Stimulated activated CD4-positive, alpha-beta T cell treated with anti-CD3 and anti-CD28 coated beads, Interleukin-4, amount 100 ng/mL, for 1 hour (primary cell): ENCODE results near the gene SCOC.
A peak's percentile ranks its signal among the peaks of the same experiment; 100 is the strongest.
"Not testable (repeated sequence)": the region's sequence is repeated elsewhere in the genome, so short reads cannot be mapped to it uniquely, and the experiment has no call there.

Source experiments
- DNase-seq: peaks from one replicate; pipeline ENCODE4 v3.0.0-alpha.2; 2020

Gene SCOC

GRCh38 chr4:140363051-140363450 lies 10.4 kb upstream of the SCOC start:
- DNase-seq: no peak

DNA sequence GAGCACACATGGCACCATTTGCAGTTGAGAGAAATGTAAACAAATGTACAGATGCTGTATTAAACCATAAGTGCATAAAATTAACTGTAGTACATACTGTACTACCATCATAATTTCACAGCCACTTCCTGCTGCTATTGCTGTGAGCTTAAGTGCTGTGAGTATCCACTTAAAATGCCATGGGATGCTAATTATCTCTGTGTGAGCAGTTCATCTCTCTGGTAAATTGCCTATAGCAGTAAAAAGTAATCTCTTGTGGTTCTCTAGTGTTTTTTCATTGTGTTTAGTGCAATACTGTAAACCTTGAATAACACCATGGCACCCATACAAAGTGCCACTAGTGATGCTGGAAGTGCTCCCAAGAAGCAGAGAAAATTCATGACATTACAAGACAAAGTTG lies 9.9 kb upstream of the SCOC start:
- no peak for DNase-seq

DNA sequence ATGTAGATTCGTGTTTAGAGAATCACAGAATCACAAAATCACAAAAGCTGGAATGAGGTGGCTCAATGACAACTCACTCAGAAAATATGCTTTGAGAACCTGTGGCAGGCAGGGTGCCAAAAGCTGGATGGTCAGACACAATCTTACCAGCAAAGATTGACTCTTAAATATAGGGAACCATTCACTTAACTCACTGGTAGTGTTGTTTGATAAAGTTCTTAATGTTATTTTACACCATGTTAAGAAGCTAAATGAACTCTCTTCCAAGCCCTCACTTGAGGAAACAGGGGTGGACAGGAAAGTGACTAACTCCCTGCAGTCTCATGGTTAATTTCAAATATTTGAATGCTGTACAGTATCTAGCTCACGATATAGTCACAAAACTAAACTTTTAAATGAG lies 5.7 kb upstream of the SCOC start:
- no peak for DNase-seq

DNA sequence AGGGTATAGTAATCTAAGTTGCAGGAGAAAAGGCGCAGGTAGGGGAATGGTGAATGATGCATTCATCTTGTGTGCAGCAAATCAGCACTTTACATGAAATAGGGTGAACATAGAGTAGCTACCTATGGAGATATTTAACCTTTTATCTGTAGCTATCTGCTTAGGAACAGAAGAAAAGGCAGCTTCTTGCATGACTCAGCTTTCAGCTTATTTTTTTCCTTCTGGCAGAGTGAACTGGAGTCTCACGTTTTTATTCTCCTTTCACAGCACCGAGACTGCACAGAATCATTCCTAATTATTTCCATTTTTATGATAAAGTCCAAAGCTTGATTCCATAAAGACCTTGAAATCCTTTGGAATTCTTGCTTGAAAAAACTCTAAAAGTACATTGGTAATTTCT lies 4.8 kb upstream of the SCOC start:
- DNase-seq: no peak

DNA sequence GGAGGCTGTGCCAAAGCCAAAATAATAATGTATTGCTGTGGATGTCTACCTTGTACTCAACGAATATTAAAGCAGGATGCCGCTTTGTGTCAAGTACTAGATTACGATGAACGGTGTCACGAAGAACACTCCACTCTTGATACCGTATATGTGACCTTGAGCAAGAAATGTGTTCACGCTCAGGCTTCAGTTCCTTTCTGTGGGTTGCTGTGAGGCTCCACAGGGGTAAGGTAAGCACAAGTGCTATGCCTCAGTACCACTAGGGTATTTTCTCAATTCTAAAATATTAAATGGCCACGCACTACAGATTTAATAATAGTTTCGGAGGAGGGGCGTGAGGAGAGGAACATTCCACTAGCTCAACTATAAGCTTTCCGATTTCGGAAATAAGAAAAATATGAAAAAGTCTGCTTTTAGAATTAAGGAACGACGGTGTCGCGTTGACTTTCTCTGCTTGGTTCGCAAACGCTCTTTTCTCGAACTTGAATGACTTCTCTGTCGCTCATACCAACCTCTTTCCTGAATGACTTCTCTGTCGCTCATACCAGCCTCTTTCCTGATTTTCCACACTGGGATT lies 607 bp upstream of the SCOC start:
- no peak for DNase-seq

GRCh38 chr4:140374130-140374477 lies 658 bp downstream of the SCOC start:
- no peak for DNase-seq

DNA sequence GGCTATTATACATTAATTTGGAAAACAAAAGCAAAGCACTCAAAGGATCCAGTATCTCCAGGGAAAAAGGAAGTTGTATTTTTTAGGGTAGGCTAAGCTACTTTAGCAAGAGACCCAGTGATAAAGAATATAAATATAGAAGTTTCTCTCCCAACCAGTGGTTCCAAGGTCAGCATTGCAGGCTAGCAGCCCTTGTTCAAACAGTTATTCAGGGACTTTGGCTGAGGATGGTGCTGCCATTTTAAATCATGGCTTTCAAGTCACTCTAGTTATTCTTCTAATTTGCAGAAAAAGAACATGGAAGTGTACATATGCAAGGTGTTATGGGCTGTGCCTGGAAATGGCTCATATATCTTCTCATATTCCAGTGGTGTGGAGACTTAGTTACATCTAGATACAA lies 9.3 kb downstream of the SCOC start:
- no peak for DNase-seq

DNA sequence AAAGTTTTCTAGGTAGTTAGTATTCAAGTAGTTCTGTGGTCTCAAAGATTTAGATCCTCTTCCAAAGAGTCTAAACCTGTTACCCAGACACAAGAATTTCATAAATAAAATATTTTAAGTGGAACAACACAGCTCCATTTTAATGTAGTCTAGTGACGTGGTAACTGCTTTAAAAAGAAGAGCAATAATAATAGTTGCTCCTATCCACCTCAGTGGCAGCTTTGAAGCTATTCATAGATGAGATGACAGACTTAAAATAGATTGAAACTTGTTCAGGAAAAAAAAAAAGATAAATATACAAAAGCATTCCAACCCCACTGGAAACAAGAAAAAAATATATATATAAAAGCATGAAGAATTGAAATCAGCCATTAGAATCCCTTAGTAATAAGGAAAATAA lies 14.6 kb downstream of the SCOC start:
- no peak for DNase-seq

DNA sequence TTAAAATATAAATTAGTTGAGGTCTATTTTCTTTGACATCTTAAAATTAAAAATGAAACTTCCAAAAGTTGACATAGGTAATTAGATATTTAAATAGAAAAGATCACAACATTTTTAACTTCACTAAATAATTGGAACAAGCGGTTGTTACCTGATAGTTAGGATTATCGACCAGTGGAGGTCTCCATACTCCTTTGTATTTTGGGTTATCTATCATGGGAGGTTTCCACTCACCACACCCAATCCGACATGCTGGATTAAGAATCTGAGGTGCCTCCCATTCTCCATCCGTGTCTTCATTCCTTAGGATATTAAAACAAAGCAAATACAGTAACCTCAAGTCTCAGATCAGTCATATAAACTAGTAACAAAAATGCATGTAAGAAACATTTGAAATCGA lies 22.2 kb downstream of the SCOC start:
- DNase-seq: no peak

DNA sequence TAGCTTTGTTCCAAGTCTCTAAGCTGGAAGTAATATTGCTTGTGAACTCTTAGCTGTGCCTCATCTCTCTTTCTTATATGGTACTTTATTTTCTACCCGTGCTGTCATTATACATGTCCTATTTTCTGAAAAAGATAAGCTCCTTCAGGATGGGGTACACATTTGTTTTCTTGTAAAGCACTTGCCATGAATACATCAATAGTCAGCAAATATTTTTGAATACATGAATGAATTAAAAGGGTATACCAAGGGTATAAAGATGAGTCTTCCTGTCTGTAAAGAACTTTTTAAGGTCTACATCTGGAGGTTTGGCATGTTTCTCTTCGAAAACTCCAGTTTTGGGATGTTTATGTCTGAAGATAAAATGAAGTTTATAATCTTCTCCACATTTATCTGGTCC lies 26.7 kb downstream of the SCOC start:
- no peak for DNase-seq

DNA sequence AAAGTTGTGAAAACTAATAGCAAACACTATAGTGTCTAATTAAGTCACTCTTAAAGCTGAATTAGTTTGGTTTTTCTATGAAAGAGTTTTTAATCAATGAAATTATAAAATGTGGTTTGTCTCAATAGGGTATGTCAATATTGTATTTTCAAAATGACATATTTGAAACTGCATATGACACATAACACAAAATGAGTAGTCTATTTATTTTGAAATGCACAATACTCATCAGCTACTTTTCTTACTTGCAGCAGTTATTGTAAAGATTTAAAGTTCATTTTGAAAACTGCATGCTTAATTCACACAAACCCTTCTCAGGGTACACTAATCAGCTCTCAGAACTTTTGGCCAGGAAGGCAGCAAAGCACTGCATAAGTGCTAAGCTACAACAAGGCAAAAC lies 32.8 kb downstream of the SCOC start:
- no peak for DNase-seq

DNA sequence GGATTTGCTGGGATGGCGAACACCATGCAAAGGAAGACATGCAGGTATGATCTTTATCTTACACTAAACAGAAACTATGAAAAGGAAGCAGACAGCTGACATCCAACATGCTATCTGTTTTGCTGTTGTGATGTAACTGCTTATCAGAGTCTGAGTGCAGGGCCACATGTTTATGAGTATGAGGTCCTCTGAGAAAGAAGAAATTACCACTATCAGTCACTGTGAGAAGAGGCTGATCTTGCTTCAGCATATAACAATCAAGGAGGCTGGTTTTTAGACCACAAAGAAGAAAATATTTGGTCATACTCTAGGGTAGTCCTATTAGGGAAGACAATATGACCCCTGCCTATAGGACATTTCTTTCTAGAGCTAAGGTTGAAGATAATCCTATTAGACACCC lies 35.5 kb downstream of the SCOC start:
- DNase-seq: no peak

- not testable (repeated sequence) for DNase-seq
These were observed 39.9 kb downstream of the SCOC start for GRCh38 chr4:140413130-140413969.

- no peak for DNase-seq
These were observed 49.7 kb downstream of the SCOC start for GRCh38 chr4:140423106-140423505.

- no peak for DNase-seq
These were observed 53.2 kb downstream of the SCOC start for GRCh38 chr4:140426610-140427105.

- peak; percentile 60 for DNase-seq
These were observed 53.9 kb downstream of the SCOC start, which contains the start of gene CLGN for GRCh38 chr4:140427106-140427918. CLGN (minus strand) TSS chr4:140427648; CDS start chr4:140413078, 14,570 bp downstream.

- DNase-seq: no peak
These were observed 54.5 kb downstream of the SCOC start for GRCh38 chr4:140427919-140428471.
